Ishikawa (cell line): Measurements from ENCODE around the gene ZNF789.

ENCODE experiments used
- CEBPB ChIP-seq: IDR thresholded peaks from 2 replicates; pipeline ENCODE4 v1.6.1; 2012
- CREB1 ChIP-seq: IDR thresholded peaks from 2 replicates; pipeline ENCODE4 v1.6.1; 2012; ENCODE audit warnings: low read depth
- EGR1 ChIP-seq: IDR thresholded peaks from 2 replicates; pipeline ENCODE4 v1.6.1; 2012
- EP300 ChIP-seq: IDR thresholded peaks from 2 replicates; pipeline ENCODE4 v1.6.1; 2012; ENCODE audit warnings: borderline replicate concordance
- FOXM1 ChIP-seq: IDR thresholded peaks from 2 replicates; pipeline ENCODE4 v1.6.1; 2012; ENCODE audit warnings: low read depth, borderline replicate concordance
- MAX ChIP-seq: IDR thresholded peaks from 2 replicates; pipeline ENCODE4 v1.6.1; 2012
- NFIC ChIP-seq: IDR thresholded peaks from 2 replicates; pipeline ENCODE4 v1.6.1; 2012
- RAD21 ChIP-seq: IDR thresholded peaks from 2 replicates; pipeline ENCODE4 v1.6.1; 2012; ENCODE audit warnings: low read depth
- REST ChIP-seq: IDR thresholded peaks from 2 replicates; pipeline ENCODE4 v1.6.1; 2012; ENCODE audit warnings: low read depth, mild to moderate bottlenecking
- TAF1 ChIP-seq: IDR thresholded peaks from 2 replicates; pipeline ENCODE4 v1.6.1; 2012; ENCODE audit warnings: low read depth, mild to moderate bottlenecking
- TCF12 ChIP-seq: IDR thresholded peaks from 2 replicates; pipeline ENCODE4 v1.6.1; 2012; ENCODE audit warnings: low read depth
- TEAD4 ChIP-seq: IDR thresholded peaks from 2 replicates; pipeline ENCODE4 v1.6.1; 2012
- USF1 ChIP-seq: IDR thresholded peaks from 2 replicates; pipeline ENCODE4 v1.6.1; 2012
- YY1 ChIP-seq: IDR thresholded peaks from 2 replicates; pipeline ENCODE4 v1.6.1; 2012; ENCODE audit warnings: low read depth
- ZBTB7A ChIP-seq: IDR thresholded peaks from 2 replicates; pipeline ENCODE4 v1.6.1; 2012; ENCODE audit warnings: low read depth

The ZNF789 gene

GRCh38 chr7:99457650-99458493, 14.8 kb upstream of the ZNF789 start:
- TF ChIP-seq YY1, result no peak
- no peak for TF ChIP-seq EP300
- TF ChIP-seq TEAD4, result no peak
- TF ChIP-seq ZBTB7A, result no peak
- no peak for TF ChIP-seq CEBPB
- TF ChIP-seq TAF1, result no peak
- no peak for TF ChIP-seq TCF12
- no peak for TF ChIP-seq USF1
- no peak for TF ChIP-seq MAX
- TF ChIP-seq EGR1, result no peak
- no peak for TF ChIP-seq CREB1
- TF ChIP-seq NFIC, result no peak
- no peak for TF ChIP-seq FOXM1
- no peak for TF ChIP-seq REST

- TF ChIP-seq TAF1, result no peak
- no peak for TF ChIP-seq EP300
- no peak for TF ChIP-seq CREB1
- no peak for TF ChIP-seq EGR1
- TF ChIP-seq NFIC, result no peak
- no peak for TF ChIP-seq RAD21
- TF ChIP-seq USF1, result no peak
- TF ChIP-seq CEBPB, result no peak
- no peak for TF ChIP-seq FOXM1
- TF ChIP-seq REST, result no peak
- TF ChIP-seq MAX, result no peak
Observed at GRCh38 chr7:99459087-99459486, 13.6 kb upstream of the ZNF789 start.

GRCh38 chr7:99460651-99461050, 12.0 kb upstream of the ZNF789 start:
- TF ChIP-seq CREB1 (no peak), RAD21 (no peak), FOXM1 (no peak), ZBTB7A (no peak), TAF1 (no peak), EP300 (no peak), NFIC (no peak), CEBPB (no peak), REST (no peak), TCF12 (no peak), EGR1 (no peak), USF1 (no peak), MAX (no peak), TEAD4 (no peak), YY1 (no peak)
